Fibroblast of pulmonary artery (primary cell): Measurements from ENCODE around the gene NPRL2.

Source experiments
- DNase-seq: peaks from one replicate; pipeline ENCODE4 v3.0.0-alpha.2; 2010; ENCODE audit warnings: low read depth
- H3K4me3 ChIP-seq: replicated peaks from 2 replicates; pipeline ENCODE4 v1.5.1; 2011; ENCODE audit warnings: low read depth, mild to moderate bottlenecking, control low read depth, low read length, moderate library complexity
- CTCF ChIP-seq: IDR thresholded peaks from 2 replicates; pipeline ENCODE4 v1.5.1; 2011; ENCODE audit warnings: mild to moderate bottlenecking, control low read depth, low read length, inconsistent platforms; ENCODE audit errors: missing control alignments

The NPRL2 gene

GRCh38 chr3:50356553-50356952, 6.0 kb upstream of the NPRL2 start:
- TF ChIP-seq CTCF, result no peak
- DNase-seq, result no peak
- H3K4me3 ChIP-seq, result peak overlapping the region; percentile 88

DNA sequence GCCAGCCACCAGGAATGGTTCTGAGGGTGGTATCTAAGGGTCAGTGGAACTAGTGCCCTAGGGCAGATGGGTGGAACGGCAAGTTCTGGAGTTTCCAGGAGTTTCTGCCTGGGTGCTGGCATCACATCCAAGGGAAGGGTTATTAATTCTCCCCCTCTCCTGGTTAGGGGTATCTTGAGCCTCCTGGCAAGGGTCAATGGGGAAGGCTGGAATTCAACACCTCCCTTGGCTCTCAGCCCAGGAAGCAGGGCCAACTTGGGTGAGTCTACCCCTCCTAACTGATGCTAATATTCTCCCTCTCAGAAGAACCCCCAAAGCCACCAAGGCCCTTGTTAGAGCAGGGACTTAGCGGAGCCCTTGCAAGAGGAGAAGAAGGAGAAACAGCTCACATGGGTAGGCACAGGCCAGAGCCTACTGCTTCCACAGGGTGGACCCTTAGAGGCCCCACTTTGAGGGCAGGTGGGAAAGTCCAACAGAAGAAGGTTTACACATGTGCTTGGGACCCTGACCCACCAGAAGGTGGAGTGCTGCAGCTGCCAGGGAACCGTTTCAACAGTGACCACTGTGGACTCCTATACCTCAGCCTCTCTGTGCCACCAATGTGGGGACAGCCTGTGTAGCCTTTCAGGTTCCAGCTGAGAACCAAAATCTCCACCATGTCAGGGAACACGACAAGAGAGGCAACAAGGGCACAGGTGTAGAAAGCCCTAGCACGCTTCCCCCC, 5.4 kb upstream of the NPRL2 start:
- peak overlapping the region; percentile 88 for H3K4me3 ChIP-seq
- TF ChIP-seq CTCF, result no peak
- no peak for DNase-seq

DNA sequence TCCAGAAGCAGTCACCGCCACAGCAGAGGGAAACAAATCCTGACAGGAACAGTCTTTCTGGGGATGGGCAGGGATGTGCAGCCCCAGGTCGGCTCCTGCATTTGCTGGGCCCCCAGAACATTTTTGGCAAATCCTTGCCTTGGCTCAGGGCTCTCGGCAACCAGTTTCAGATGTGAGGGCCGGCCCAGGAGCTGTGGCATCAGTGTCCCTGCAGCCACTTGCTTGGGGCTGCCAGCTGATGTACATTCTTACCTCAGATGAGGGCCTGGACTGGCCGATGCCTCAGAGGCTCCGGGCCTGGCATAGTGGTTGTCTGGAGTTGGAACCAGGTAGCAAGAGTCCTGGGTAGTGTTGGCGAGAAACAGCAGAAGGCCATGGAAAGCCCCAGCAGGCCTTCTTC, 4.3 kb upstream of the NPRL2 start:
- TF ChIP-seq CTCF, result no peak
- no peak overlapping the region for H3K4me3 ChIP-seq
- DNase-seq, result no peak

GRCh38 chr3:50354186-50354764, 3.7 kb upstream of the NPRL2 start:
- DNase-seq, result no peak
- H3K4me3 ChIP-seq, result no peak overlapping the region
- no peak for TF ChIP-seq CTCF

DNA sequence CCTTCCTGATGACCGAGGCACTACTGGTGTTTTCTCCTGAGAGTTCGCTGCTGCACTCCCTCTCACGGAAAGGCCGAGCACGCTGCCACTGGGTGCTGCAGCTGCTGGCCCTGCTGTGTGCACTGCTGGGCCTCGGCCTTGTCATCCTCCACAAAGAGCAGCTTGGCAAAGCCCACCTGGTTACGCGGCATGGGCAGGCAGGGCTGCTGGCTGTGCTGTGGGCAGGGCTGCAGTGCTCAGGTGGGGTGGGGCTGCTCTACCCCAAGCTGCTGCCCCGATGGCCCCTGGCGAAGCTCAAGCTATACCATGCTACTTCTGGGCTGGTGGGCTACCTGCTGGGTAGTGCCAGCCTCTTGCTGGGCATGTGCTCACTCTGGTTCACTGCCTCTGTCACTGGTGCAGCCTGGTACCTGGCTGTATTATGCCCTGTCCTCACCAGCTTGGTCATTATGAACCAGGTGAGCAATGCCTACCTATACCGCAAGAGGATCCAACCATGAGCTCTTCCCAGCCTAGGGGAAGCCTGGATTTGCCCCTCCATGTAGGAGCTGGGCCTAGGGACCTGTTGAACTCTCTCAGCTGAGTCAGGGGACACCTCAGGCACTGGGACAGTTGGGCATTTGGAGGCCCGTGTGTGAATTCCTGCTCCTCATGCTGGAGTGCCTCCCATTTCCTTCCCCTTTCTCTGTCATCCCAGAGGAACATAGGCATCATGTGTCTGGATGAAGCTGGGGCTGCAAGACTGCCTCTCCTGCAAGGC, 2.9 kb upstream of the NPRL2 start:
- no peak for TF ChIP-seq CTCF
- DNase-seq, result no peak
- no peak overlapping the region for H3K4me3 ChIP-seq

GRCh38 chr3:50352781-50353180, 2.2 kb upstream of the NPRL2 start:
- peak; percentile 22 for TF ChIP-seq CTCF
- no peak for DNase-seq
- no peak overlapping the region for H3K4me3 ChIP-seq

GRCh38 chr3:50351323-50351697, 735 bp upstream of the NPRL2 start:
- DNase-seq, result no peak
- TF ChIP-seq CTCF, result no peak
- peak overlapping the region; percentile 92 for H3K4me3 ChIP-seq
